Liver (tissue), 9 donors: Measurements from ENCODE around the gene IQSEC1. TPM values are rescaled to one million over a fixed set of nuclear protein-coding genes. Genes with fewer than 3 reads are reported as not detected.

ENCODE experiments used
- DNase-seq: peaks from one replicate; pipeline ENCODE4 v3.0.0-alpha.2; 2017; ENCODE audit warnings: low spot score
- H3K27ac ChIP-seq, 2 donors: one replicate each; pipeline ENCODE4 v1.7.0; 2013; ENCODE audit warnings: inconsistent platforms in 2 of 2, low read length in 2 of 2, control low read depth in 1 of 2, low read depth in 1 of 2, mild to moderate bottlenecking in 1 of 2
- H3K27me3 ChIP-seq, 4 donors: one replicate each; pipeline versions ENCODE4 v1.6.1 to v1.7.0; 2013; ENCODE audit warnings: low read length in 3 of 4, inconsistent platforms in 1 of 4, mild to moderate bottlenecking in 1 of 4, moderate library complexity in 1 of 4; ENCODE audit not compliant: control insufficient read depth in 4 of 4, insufficient read depth in 4 of 4
- H3K36me3 ChIP-seq, 4 donors: one replicate each; pipeline versions ENCODE4 v1.6.1 to v1.7.0; 2013; ENCODE audit warnings: low read length in 3 of 4, mild to moderate bottlenecking in 3 of 4, low read depth in 1 of 4, moderate library complexity in 1 of 4; ENCODE audit not compliant: control insufficient read depth in 4 of 4, insufficient read depth in 3 of 4
- H3K4me1 ChIP-seq, 4 donors: one replicate each; pipeline versions ENCODE4 v1.6.1 to v1.7.0; 2013; ENCODE audit warnings: low read length in 3 of 4, mild to moderate bottlenecking in 3 of 4, moderate library complexity in 1 of 4; ENCODE audit not compliant: control insufficient read depth in 4 of 4, insufficient read depth in 4 of 4
- H3K4me3 ChIP-seq, 3 donors: one replicate each; pipeline versions ENCODE4 v1.6.1 to v1.7.0; 2013; ENCODE audit warnings: low read length in 3 of 3, control low read depth in 1 of 3, low read depth in 1 of 3, mild to moderate bottlenecking in 1 of 3
- H3K9ac ChIP-seq, 2 donors: one replicate each; pipeline ENCODE4 v1.7.0; 2013; ENCODE audit warnings: low read length in 2 of 2, mild to moderate bottlenecking in 2 of 2, moderate library complexity in 2 of 2, control low read depth in 1 of 2, low read depth in 1 of 2
- H3K9me3 ChIP-seq, 4 donors: one replicate each; pipeline versions ENCODE4 v1.6.1 to v1.7.0; 2013; ENCODE audit warnings: low read length in 3 of 4; ENCODE audit not compliant: control insufficient read depth in 4 of 4
- EGR1 ChIP-seq, 2 donors: IDR thresholded peaks; 2 replicates each; pipeline ENCODE4 v1.6.1; 2016 to 2018; ENCODE audit warnings: antibody characterized with exemption in 2 of 2, low read depth in 2 of 2
- FOXA1 ChIP-seq: IDR thresholded peaks from 2 replicates; pipeline ENCODE4 v1.6.1; 2016; ENCODE audit warnings: antibody characterized with exemption
- FOXA2 ChIP-seq: IDR thresholded peaks from 2 replicates; pipeline ENCODE4 v1.6.1; 2016; ENCODE audit warnings: antibody characterized with exemption
- GABPA ChIP-seq, 2 donors: IDR thresholded peaks in 1 of 2; conservative IDR thresholded peaks in 1 of 2; 2 replicates each; pipeline ENCODE4 v1.6.1; 2016; ENCODE audit warnings: antibody characterized with exemption in 2 of 2, mild to moderate bottlenecking in 1 of 2, moderate library complexity in 1 of 2
- HNF4A ChIP-seq, 2 donors: conservative IDR thresholded peaks; 2 replicates each; pipeline ENCODE4 v1.6.1; 2016; ENCODE audit warnings: antibody characterized with exemption in 2 of 2, mild to moderate bottlenecking in 2 of 2
- HNF4G ChIP-seq: IDR thresholded peaks from 2 replicates; pipeline ENCODE4 v1.6.1; 2016; ENCODE audit warnings: antibody characterized with exemption
- JUND ChIP-seq, 2 donors: IDR thresholded peaks; 2 replicates each; pipeline ENCODE4 v1.6.1; 2016; ENCODE audit warnings: antibody characterized with exemption in 2 of 2
- NR2F2 ChIP-seq: IDR thresholded peaks from 2 replicates; pipeline ENCODE4 v1.6.1; 2016; ENCODE audit warnings: antibody characterized with exemption
- RXRA ChIP-seq, 2 donors: IDR thresholded peaks; 2 replicates each; pipeline ENCODE4 v1.6.1; 2017 to 2018; ENCODE audit warnings: antibody characterized with exemption in 2 of 2, mild to moderate bottlenecking in 1 of 2
- SP1 ChIP-seq: IDR thresholded peaks from 2 replicates; pipeline ENCODE4 v1.6.1; 2018; ENCODE audit warnings: antibody characterized with exemption, mild to moderate bottlenecking
- YY1 ChIP-seq: IDR thresholded peaks from 2 replicates; pipeline ENCODE4 v1.6.1; 2016; ENCODE audit warnings: antibody characterized with exemption, mild to moderate bottlenecking
- WGBS: extraction: QIAGEN DNeasy Blood & Tissue Kit; methylation state at CpG from one replicate; pipeline ENCODE4 v1.1.7; 2013; 5-methylcytosine and 5-hydroxymethylcytosine counted together
- polyA plus RNA-seq, 2 donors: library from polyadenylated mRNA; stranded (reverse) in 1 of 2; unstranded in 1 of 2; fragments of 200-250 nt in 1 of 2; fragments of >200 nt in 1 of 2; fragmentation: Nextera tagmentation in 1 of 2; extraction: Ambion mirVana in 1 of 2; gene quantifications; one replicate each; pipeline versions ENCODE4 v1.2.1 to v1.2.3, GENCODE V29; 2013 to 2015
- total RNA-seq, 2 donors: library from RNA; depleted of rRNA; stranded (reverse); fragments of >200 nt; gene quantifications; one replicate each; pipeline ENCODE4 v1.2.3, GENCODE V29; 2014
- TF ChIP-seq, protein P1 (sequence below): IDR thresholded peaks from 2 replicates; pipeline ENCODE4 v1.6.1; 2016; ENCODE audit warnings: antibody characterized with exemption
- TF ChIP-seq, protein P2 (sequence below): fragments of 150-350 bp; IDR thresholded peaks from 2 replicates; pipeline ENCODE4 v1.5.1; 2017; ENCODE audit warnings: improper control_type of control experiment, low read depth, low read length; ENCODE audit not compliant: missing input control
- TF ChIP-seq, protein P3 (sequence below): IDR thresholded peaks from 2 replicates; pipeline ENCODE4 v1.6.1; 2016; ENCODE audit warnings: antibody characterized with exemption, mild to moderate bottlenecking
- donor health status: healthy.
- donor health status: healthy.
- donor health status: healthy.
- donor health status: healthy.
- donor health status: healthy.

IQSEC1 gene
- total and polyA plus RNA-seq, 4 donors: 12.7 to 56.0 (median 36.2) TPM

DNA sequence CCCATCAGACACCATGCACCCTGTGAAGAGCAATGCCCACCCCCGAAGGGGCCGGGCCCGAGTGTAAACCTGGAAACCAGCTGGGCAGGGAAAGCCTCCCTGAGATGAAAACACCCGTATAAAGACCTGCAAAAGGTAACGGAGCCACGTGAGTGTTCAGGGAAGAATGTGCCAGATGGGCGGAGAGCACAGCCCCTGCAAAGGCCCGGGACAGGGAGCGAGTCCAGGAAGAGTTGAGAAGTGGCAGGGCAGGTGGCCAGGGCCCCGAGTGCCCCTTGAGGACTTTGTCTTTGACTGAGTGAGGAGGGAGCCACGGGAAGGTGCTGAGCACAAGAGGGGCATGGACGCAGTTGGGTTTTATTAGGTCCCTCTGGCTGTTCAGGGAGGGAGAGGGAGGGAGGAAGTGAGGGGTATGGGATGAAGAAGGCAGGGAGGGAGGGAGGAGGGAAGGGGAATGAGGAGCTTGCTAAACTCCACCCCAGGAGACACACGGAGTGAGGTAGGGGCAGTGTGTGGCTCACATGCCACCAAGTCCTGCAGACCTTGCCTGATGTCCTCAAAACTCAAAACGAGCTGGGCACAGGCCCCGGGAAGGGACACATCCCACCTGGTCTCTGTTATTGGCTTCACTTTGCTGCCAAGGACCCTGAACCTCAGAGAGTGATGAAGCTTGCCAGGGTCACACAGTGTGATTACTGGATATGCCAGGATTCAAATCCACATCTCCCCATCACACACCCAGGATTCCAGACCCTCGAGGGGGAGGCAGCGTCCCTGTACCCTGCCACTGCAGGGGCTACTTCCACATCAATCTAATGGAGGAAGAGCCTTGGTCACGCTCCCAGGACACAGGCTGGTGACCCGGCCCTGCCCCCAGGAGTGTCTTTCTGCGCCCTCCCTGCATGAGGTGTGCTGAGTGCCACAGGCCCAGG, 49.1 kb upstream of the IQSEC1 start (continued):
- no peak for TF ChIP-seq FOXA1

DNA sequence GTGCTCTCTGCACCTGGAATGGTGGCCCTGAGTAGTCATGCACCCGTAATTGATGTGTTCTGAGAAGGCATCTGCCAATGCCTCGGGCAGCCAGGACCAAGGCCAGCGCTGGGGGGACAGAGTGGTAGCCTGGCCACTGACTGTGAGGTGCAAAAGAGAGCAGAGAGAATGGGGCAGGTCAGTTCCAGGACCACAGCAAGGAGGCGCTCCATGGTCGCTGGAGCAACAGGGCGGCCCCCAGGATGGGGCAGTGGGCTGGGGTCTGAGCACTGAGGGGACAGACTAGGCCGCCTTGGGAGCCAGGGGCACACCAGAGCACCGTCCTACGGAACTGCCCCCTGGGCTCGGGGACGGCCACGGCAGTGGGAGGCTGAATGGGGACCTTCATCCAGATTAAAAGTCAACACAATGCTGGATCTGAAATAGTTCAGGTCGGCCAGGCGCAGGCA, 48.3 kb upstream of the IQSEC1 start:
- Histone ChIP-seq H3K36me3 (no peaks in the 10 kb centered on the region), H3K4me1 (no peaks in the 10 kb centered on the region), H3K9ac (no peak overlapping the region), H3K4me3 (no peak overlapping the region), H3K9me3 (no peaks in the 10 kb centered on the region), H3K27me3 (no peaks in the 10 kb centered on the region), H3K27ac (no peak overlapping the region)
- TF ChIP-seq, protein P1, sequence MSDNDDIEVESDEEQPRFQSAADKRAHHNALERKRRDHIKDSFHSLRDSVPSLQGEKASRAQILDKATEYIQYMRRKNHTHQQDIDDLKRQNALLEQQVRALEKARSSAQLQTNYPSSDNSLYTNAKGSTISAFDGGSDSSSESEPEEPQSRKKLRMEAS: no peak
- DNase-seq: no peak
- WGBS: 92% methylated on average over 14 of the region's 14 CpGs

DNA sequence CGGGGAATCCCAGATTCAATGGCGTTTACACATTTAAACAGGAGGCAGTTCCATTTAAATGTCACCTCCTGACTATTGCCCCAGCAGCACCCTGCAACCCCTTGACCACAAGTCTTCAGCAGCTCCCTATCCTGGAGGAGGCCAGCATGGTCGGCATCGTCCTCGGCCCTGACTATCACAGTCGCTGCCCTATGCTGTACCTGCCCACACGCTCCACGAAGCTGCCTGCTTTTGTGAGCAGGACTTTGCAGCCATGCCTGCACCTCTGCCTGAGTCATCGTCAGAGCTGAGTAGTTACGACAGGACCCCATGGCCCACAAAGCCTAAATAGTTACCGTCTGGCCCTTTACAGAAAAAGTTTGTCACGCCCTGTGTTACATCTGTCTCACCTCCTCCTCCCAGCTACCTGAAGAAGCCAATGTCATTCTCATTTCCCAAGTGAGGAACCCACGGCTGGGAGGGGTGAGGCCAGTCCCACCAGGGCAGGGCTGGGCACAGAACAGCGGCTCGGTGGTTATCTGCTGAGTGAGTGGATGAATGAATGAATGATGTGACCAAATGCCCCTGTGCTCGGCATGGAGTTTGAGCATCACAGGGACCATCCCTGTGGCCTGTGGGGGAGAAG, 47.8 kb upstream of the IQSEC1 start:
- Histone ChIP-seq H3K27me3 (no peaks in the 10 kb centered on the region), H3K4me3 (no peak overlapping the region), H3K4me1 (no peaks in the 10 kb centered on the region), H3K9me3 (no peaks in the 10 kb centered on the region), H3K9ac (no peak overlapping the region), H3K36me3 (no peaks in the 10 kb centered on the region), H3K27ac (no peak overlapping the region)
- no peak for DNase-seq
- WGBS: 96% methylated on average over 16 of the region's 16 CpGs
- TF ChIP-seq JUND (IDR thresholded peaks at IDR 0.05): no peak
- TF ChIP-seq GABPA (IDR thresholded peaks at IDR 0.05 in 1 of 2, conservative IDR thresholded peaks at IDR 0.05 in 1 of 2): no peak
- TF ChIP-seq FOXA2: no peak
- TF ChIP-seq, protein P2, sequence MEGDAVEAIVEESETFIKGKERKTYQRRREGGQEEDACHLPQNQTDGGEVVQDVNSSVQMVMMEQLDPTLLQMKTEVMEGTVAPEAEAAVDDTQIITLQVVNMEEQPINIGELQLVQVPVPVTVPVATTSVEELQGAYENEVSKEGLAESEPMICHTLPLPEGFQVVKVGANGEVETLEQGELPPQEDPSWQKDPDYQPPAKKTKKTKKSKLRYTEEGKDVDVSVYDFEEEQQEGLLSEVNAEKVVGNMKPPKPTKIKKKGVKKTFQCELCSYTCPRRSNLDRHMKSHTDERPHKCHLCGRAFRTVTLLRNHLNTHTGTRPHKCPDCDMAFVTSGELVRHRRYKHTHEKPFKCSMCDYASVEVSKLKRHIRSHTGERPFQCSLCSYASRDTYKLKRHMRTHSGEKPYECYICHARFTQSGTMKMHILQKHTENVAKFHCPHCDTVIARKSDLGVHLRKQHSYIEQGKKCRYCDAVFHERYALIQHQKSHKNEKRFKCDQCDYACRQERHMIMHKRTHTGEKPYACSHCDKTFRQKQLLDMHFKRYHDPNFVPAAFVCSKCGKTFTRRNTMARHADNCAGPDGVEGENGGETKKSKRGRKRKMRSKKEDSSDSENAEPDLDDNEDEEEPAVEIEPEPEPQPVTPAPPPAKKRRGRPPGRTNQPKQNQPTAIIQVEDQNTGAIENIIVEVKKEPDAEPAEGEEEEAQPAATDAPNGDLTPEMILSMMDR: no peak
- no peak for TF ChIP-seq EGR1 (IDR thresholded peaks at IDR 0.05; ENCODE audit: low read depth in 2 of 2)
- TF ChIP-seq HNF4G: no peak

DNA sequence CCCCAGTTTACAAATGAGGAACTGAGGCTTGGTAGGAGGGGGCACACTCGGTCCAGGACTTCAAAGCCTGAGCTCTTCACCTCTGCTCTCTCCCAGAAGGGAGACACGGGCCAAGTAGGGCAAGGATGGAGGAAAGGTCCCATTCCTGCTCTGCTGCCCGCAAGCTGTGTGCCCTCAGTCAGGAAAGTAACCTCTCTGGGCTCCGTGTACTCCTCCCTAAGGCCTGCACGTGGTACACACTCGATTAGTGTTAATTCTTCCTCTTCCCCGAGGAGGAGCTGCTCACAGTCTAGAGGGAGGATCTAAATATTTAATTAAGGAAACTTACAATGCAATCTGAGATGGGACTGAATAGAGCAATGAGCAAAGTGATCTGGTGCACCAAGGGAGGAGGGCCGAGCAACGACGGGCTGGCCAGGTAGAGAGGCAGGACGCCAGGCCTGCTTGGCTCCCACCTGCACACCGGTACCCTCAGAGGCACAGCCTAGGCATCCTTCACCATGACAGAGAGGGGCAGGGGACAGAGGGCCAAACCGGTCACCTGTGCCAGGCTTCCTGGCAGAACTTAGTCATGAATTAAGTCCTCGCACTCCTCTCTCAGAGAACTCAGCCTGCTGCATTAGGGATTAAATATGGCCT, 47.2 kb upstream of the IQSEC1 start:
- TF ChIP-seq NR2F2: no peak
- no peak for TF ChIP-seq JUND (IDR thresholded peaks at IDR 0.05)
- no peak for TF ChIP-seq SP1
- TF ChIP-seq, protein P3, sequence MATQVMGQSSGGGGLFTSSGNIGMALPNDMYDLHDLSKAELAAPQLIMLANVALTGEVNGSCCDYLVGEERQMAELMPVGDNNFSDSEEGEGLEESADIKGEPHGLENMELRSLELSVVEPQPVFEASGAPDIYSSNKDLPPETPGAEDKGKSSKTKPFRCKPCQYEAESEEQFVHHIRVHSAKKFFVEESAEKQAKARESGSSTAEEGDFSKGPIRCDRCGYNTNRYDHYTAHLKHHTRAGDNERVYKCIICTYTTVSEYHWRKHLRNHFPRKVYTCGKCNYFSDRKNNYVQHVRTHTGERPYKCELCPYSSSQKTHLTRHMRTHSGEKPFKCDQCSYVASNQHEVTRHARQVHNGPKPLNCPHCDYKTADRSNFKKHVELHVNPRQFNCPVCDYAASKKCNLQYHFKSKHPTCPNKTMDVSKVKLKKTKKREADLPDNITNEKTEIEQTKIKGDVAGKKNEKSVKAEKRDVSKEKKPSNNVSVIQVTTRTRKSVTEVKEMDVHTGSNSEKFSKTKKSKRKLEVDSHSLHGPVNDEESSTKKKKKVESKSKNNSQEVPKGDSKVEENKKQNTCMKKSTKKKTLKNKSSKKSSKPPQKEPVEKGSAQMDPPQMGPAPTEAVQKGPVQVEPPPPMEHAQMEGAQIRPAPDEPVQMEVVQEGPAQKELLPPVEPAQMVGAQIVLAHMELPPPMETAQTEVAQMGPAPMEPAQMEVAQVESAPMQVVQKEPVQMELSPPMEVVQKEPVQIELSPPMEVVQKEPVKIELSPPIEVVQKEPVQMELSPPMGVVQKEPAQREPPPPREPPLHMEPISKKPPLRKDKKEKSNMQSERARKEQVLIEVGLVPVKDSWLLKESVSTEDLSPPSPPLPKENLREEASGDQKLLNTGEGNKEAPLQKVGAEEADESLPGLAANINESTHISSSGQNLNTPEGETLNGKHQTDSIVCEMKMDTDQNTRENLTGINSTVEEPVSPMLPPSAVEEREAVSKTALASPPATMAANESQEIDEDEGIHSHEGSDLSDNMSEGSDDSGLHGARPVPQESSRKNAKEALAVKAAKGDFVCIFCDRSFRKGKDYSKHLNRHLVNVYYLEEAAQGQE: no peak
- no peak for TF ChIP-seq RXRA (IDR thresholded peaks at IDR 0.05)
- TF ChIP-seq, protein P1: no peak
- TF ChIP-seq HNF4A (conservative IDR thresholded peaks at IDR 0.05): no peak
- TF ChIP-seq YY1: no peak
- 91% methylated on average over 14 of the region's 14 CpGs for WGBS
- Histone ChIP-seq H3K9me3 (no peaks in the 10 kb centered on the region), H3K36me3 (no peaks in the 10 kb centered on the region), H3K9ac (no peak overlapping the region), H3K4me1 (no peaks in the 10 kb centered on the region), H3K27ac (no peak overlapping the region), H3K27me3 (no peaks in the 10 kb centered on the region), H3K4me3 (no peak overlapping the region)
- no peak for DNase-seq
